K562 (cell line): ENCODE data around the gene NOP14. TPM values are rescaled to one million over a fixed set of nuclear protein-coding genes. Genes with fewer than 3 reads are reported as not detected.
"Not testable (repeated sequence)": the region's sequence is repeated elsewhere in the genome, so short reads cannot be mapped to it uniquely, and the experiment has no call there.

Experiments
- ATAC-seq: fragments of 200-7000 bp; cut with Tn5 transposase; 3 replicates; pipeline ENCODE4 v1.9.1; 2020; ENCODE audit warnings: moderate library complexity
- BruUV-seq: library from RNA; stranded (reverse); fragments of 400-500 nt; replicated peaks from 2 replicates; lab custom pipeline; 2021; lab: Mats Ljungman, UMichigan
- CTCF ChIA-PET: fragments of 300-600 bp; formaldehyde crosslinking; extraction: SDS; loops from one replicate; lab custom pipeline; 2021; ENCODE audit warnings: low intra/inter-chr PET ratio; lab: Yijun Ruan, JAX
- POLR2A ChIA-PET: fragments of 300-600, 350-650 bp; sonication (Branson Sonifier 250); formaldehyde crosslinking; extraction: SDS; loops from one replicate; lab custom pipeline; 2021; ENCODE audit warnings: antibody characterized with exemption, inconsistent platforms; lab: Yijun Ruan, JAX
- DNase-seq, 4 experiments: peaks; one replicate each; pipeline versions ENCODE4 v3.0.0 to v3.0.0-alpha.2; 2011 to 2018; ENCODE audit warnings: low spot score in 3 of 4, mixed read lengths in 3 of 4; ENCODE audit errors: extremely low read depth in 1 of 4
- FAIRE-seq: peaks from 2 replicates; lab custom pipeline; 2011; peaks lifted over from hg19 to GRCh38; lab: Jason Lieb, UNC
- H2AFZ ChIP-seq: 2 replicates; pipeline ENCODE4 v1.6.0; 2011; ENCODE audit warnings: low read depth, low read length, control low read depth, inconsistent platforms
- H3K27ac ChIP-seq: fragments of 200-600 bp; 3 replicates; pipeline ENCODE4 v1.8.0; 2011; ENCODE audit warnings: low read depth, mild to moderate bottlenecking, control low read depth, inconsistent platforms, low read length, moderate library complexity, mixed read lengths; ENCODE audit errors: extremely low read depth
- H3K27me3 ChIP-seq, 2 experiments: fragments of 300-600 bp in 1 of 2; 2 replicates in 1 of 2; 3 replicates in 1 of 2; pipeline versions ENCODE4 v1.6.0 to v1.8.0; 2011; ENCODE audit warnings: inconsistent platforms in 2 of 2, low read length in 2 of 2, mild to moderate bottlenecking in 1 of 2, mixed read lengths in 1 of 2, moderate library complexity in 1 of 2; ENCODE audit not compliant: control insufficient read depth in 2 of 2, insufficient read depth in 2 of 2
- H3K36me3 ChIP-seq: fragments of 300-600 bp; 3 replicates; pipeline ENCODE4 v1.8.0; 2011; ENCODE audit warnings: mild to moderate bottlenecking, low read length, inconsistent platforms; ENCODE audit not compliant: control insufficient read depth, insufficient read depth
- H3K4me1 ChIP-seq, 2 experiments: fragments of 200-600 bp in 1 of 2; replicated peaks in 1 of 2; 2 replicates in 1 of 2; 3 replicates in 1 of 2; pipeline versions ENCODE4 v1.5.1 to v1.8.0; 2011; ENCODE audit warnings: inconsistent platforms in 2 of 2, low read length in 2 of 2, mild to moderate bottlenecking in 1 of 2, mixed read lengths in 1 of 2, moderate library complexity in 1 of 2; ENCODE audit not compliant: control insufficient read depth in 2 of 2, insufficient read depth in 2 of 2
- H3K4me2 ChIP-seq: 2 replicates; pipeline ENCODE4 v1.6.1; 2011; ENCODE audit warnings: low read length, control low read depth, inconsistent platforms, mixed read lengths; ENCODE audit not compliant: insufficient read depth
- H3K4me3 ChIP-seq: fragments of 200-600 bp; sonication (generic), shearing (Covaris generic); 2 replicates; pipeline ENCODE4 v1.5.1; 2016; ENCODE audit warnings: control low read depth, inconsistent platforms
- H3K79me2 ChIP-seq: fragments of 200-600 bp; 3 replicates; pipeline ENCODE4 v1.8.0; 2011; ENCODE audit warnings: low read length, inconsistent platforms; ENCODE audit not compliant: control insufficient read depth, insufficient read depth
- H3K9ac ChIP-seq, 2 experiments: 2 replicates each; pipeline versions ENCODE4 v1.6.0 to v1.6.1; 2011; ENCODE audit warnings: low read depth in 2 of 2, low read length in 2 of 2, control low read depth in 1 of 2, inconsistent platforms in 1 of 2, mild to moderate bottlenecking in 1 of 2, mixed read lengths in 1 of 2; ENCODE audit not compliant: insufficient read depth in 1 of 2
- H3K9me1 ChIP-seq: one replicate; pipeline ENCODE4 v1.6.0; 2011; ENCODE audit warnings: inconsistent platforms, mild to moderate bottlenecking, low read length, moderate library complexity; ENCODE audit not compliant: control insufficient read depth, insufficient read depth
- H3K9me3 ChIP-seq: replicated peaks from 2 replicates; pipeline ENCODE4 v1.5.1; 2011; ENCODE audit warnings: low read depth, low read length, inconsistent platforms; ENCODE audit not compliant: control insufficient read depth, insufficient read depth
- H4K20me1 ChIP-seq: replicated peaks from 2 replicates; pipeline ENCODE4 v1.6.1; 2011; ENCODE audit warnings: low read length, inconsistent platforms, mixed read lengths; ENCODE audit not compliant: control insufficient read depth, insufficient read depth
- CBFA2T3 ChIP-seq: fragments of 450-650 bp; IDR thresholded peaks from 2 replicates; pipeline ENCODE4 v1.6.1; 2017
- WGBS: fragments of 100-300 bp; shearing (Covaris generic); methylation state at CpG from one replicate; pipeline ENCODE4 v1.1.6; 2016; ENCODE audit warnings: low coverage, mixed read lengths; ENCODE audit not compliant: insufficient coverage; ENCODE audit errors: missing lambda C conversion rate; 5-methylcytosine and 5-hydroxymethylcytosine counted together
- in situ Hi-C: fragments of 300-500 bp; cut with MboI; formaldehyde crosslinking; loops from 4 replicates; pipeline ENCODE4 v1.15.0; 2018; ENCODE audit warnings: inconsistent platforms, mixed read lengths
- intact Hi-C: fragments of 100-400 bp; cut with micrococcal nuclease; formaldehyde crosslinking; loops from 2 replicates; pipeline ENCODE4 v1.14.2; 2022
- polyA plus RNA-seq, 8 experiments: library from polyadenylated mRNA; depleted of rRNA in 4 of 8; stranded (reverse) in 5 of 8; unstranded in 3 of 8; fragments of >200 nt; fragmentation: Nextera tagmentation in 2 of 8; fragmentation: Illumina TruSeq in 1 of 8; extraction: Ambion mirVana in 2 of 8; extraction: Trizol in 1 of 8; gene quantifications; 2 replicates each; pipeline versions ENCODE4 v1.2.1 to v1.2.3, GENCODE V29; 2011 to 2014; ENCODE audit warnings: inconsistent platforms in 1 of 8, missing spikeins in 1 of 8
- total RNA-seq, 7 experiments: library from RNA; depleted of rRNA in 6 of 7; stranded (reverse); fragments of >200 nt in 6 of 7; fragmentation: Illumina TruSeq in 2 of 7; extraction: Trizol in 2 of 7; gene quantifications; 2 replicates each; pipeline versions ENCODE4 v1.2.1 to v1.2.3, GENCODE V29; 2011 to 2021; ENCODE audit warnings: low replicate concordance in 1 of 7

The NOP14 gene
- total and polyA plus RNA-seq, 9 of the 15 experiments (the other 6 are each of a cell fraction or from before 2014, with no cell fraction given), result 12.7 to 76.0 (median 50.9) TPM

- Histone ChIP-seq H3K9ac (0 out of 4 replicates have a peak overlapping the region, but pooled peaks of 1 of the 2 experiments have one; percentile 10), H3K36me3 (peaks cover 40% of the 10 kb centered on the region; the same call in 2 of the 3 replicates)
- H3K27ac ChIP-seq, H3K9me1 ChIP-seq, H3K27me3 ChIP-seq, H3K4me3 ChIP-seq, BruUV-seq, in situ Hi-C loops, DNase-seq, intact Hi-C loops, FAIRE-seq, ATAC-seq, CTCF ChIA-PET, H3K4me2 ChIP-seq, H2AFZ ChIP-seq, H3K4me1 ChIP-seq, H3K79me2 ChIP-seq, H4K20me1 ChIP-seq, H3K9me3 ChIP-seq: not testable (repeated sequence)
- POLR2A ChIA-PET, result interaction anchor here (1.3 kb wide), 1 partner anchor 13 kb away, joined by 5 read pairs; no protein-coding TSS in a partner anchor
- 65% methylated on average over 6 of the region's 7 CpGs for WGBS
- peak; percentile 10; the same call in 1 of the 2 replicates for TF ChIP-seq CBFA2T3
Observed at GRCh38 chr4:2922453-2923101, 40.6 kb downstream of the NOP14 start.

GRCh38 chr4:2918714-2919113 lies 44.5 kb downstream of the NOP14 start:
- H3K4me2 ChIP-seq, H4K20me1 ChIP-seq, H3K27me3 ChIP-seq, CTCF ChIA-PET, H3K9me3 ChIP-seq, H3K4me3 ChIP-seq, H3K9ac ChIP-seq, BruUV-seq, POLR2A ChIA-PET, intact Hi-C loops, H2AFZ ChIP-seq, DNase-seq, in situ Hi-C loops, H3K4me1 ChIP-seq, ATAC-seq, H3K79me2 ChIP-seq, FAIRE-seq, H3K27ac ChIP-seq, H3K9me1 ChIP-seq: not testable (repeated sequence)
- WGBS, result 95% methylated on average over 7 of the region's 8 CpGs
- H3K36me3 ChIP-seq, result peaks cover 19% of the 10 kb centered on the region; the same call in 1 of the 3 replicates

GRCh38 chr4:2918300-2918699 lies 44.9 kb downstream of the NOP14 start:
- H4K20me1 ChIP-seq, H3K9me1 ChIP-seq, H3K27ac ChIP-seq, ATAC-seq, H3K4me3 ChIP-seq, BruUV-seq, in situ Hi-C loops, H2AFZ ChIP-seq, H3K79me2 ChIP-seq, H3K4me2 ChIP-seq, H3K9ac ChIP-seq, H3K27me3 ChIP-seq, CTCF ChIA-PET, H3K4me1 ChIP-seq, DNase-seq, intact Hi-C loops, POLR2A ChIA-PET, H3K9me3 ChIP-seq, FAIRE-seq: not testable (repeated sequence)
- 69% methylated on average over 2 of the region's 2 CpGs for WGBS
- peaks cover 20% of the 10 kb centered on the region; the same call in 1 of the 3 replicates for H3K36me3 ChIP-seq
